PC-9 (cell line): ENCODE data around the gene PGA3.
"Not testable (repeated sequence)": the region's sequence is repeated elsewhere in the genome, so short reads cannot be mapped to it uniquely, and the experiment has no call there.

Experiments
- EZH2 ChIP-seq: fragments of 200-600 bp; sonication (generic); IDR thresholded peaks from 2 replicates; pipeline ENCODE4 v1.8.0; 2017; ENCODE audit warnings: antibody characterized with exemption, low read depth
- TF ChIP-seq, protein P1 (sequence below): fragments of 200-600 bp; sonication (generic); conservative IDR thresholded peaks from 2 replicates; pipeline ENCODE4 v1.6.1; 2017; ENCODE audit warnings: mixed run types, antibody characterized with exemption, mild to moderate bottlenecking, moderate library complexity

DNA sequence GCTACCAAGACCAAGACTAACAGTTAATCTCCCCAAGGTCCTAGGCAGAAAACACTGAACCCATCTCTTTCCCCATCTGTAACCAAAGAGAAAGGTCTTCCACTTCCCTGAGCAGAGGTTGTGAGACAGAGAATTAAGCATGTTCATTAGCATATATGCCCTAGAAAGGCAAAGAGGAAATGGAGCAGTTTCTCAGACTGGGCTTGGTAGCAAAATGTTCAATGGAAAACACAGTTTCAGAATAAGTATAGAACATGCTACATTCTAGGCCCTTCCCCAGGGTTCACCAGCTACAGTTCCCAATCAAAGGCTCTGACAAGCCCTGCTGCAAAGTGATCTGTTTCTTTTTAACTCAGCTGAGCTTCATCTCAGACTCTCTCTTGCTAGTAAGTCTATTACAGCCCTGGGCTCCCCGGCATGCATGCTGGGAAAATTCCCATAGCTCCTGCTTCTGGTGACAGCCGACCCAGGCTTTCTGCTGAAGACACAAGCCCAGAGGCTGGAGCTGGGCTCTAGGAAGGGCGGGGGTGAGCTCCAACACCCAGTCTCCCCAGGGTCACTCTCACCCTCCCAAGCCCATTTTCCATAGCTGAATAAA, 29.3 kb downstream of the PGA3 start:
- TF ChIP-seq, protein P1, sequence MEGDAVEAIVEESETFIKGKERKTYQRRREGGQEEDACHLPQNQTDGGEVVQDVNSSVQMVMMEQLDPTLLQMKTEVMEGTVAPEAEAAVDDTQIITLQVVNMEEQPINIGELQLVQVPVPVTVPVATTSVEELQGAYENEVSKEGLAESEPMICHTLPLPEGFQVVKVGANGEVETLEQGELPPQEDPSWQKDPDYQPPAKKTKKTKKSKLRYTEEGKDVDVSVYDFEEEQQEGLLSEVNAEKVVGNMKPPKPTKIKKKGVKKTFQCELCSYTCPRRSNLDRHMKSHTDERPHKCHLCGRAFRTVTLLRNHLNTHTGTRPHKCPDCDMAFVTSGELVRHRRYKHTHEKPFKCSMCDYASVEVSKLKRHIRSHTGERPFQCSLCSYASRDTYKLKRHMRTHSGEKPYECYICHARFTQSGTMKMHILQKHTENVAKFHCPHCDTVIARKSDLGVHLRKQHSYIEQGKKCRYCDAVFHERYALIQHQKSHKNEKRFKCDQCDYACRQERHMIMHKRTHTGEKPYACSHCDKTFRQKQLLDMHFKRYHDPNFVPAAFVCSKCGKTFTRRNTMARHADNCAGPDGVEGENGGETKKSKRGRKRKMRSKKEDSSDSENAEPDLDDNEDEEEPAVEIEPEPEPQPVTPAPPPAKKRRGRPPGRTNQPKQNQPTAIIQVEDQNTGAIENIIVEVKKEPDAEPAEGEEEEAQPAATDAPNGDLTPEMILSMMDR = not testable (repeated sequence)
- TF ChIP-seq EZH2 = not testable (repeated sequence)
